HepG2 (cell line): ENCODE measurements around the gene SLC5A6. TPM values are rescaled to one million over a fixed set of nuclear protein-coding genes. Genes with fewer than 3 reads are reported as not detected.

Experiments
- CEBPG ChIP-seq: IDR thresholded peaks from 2 replicates; pipeline ENCODE4 v1.6.1; 2016
- CHCHD3 ChIP-seq: sonication (generic); formaldehyde crosslinking; IDR thresholded peaks from 2 replicates; pipeline ENCODE4 v1.8.0; 2022; ENCODE audit warnings: mild to moderate bottlenecking, missing genetic modification reagents, moderate library complexity
- ERF ChIP-seq: IDR thresholded peaks from 2 replicates; pipeline ENCODE4 v1.6.1; 2018; ENCODE audit warnings: missing biosample characterization, missing genetic modification reagents
- GZF1 ChIP-seq: sonication (generic); formaldehyde crosslinking; IDR thresholded peaks from 2 replicates; pipeline ENCODE4 v1.5.1; 2020; ENCODE audit warnings: mild to moderate bottlenecking, missing genetic modification reagents
- HMGA1 ChIP-seq: sonication (generic); formaldehyde crosslinking; conservative IDR thresholded peaks from 2 replicates; pipeline ENCODE4 v1.4.0; 2020; ENCODE audit warnings: missing genetic modification reagents
- MTA3 ChIP-seq: sonication (generic); formaldehyde crosslinking; IDR thresholded peaks from 2 replicates; pipeline ENCODE4 v1.4.0; 2020; ENCODE audit warnings: missing genetic modification reagents
- NKX3-1 ChIP-seq: sonication (generic); formaldehyde crosslinking; IDR thresholded peaks from 2 replicates; pipeline ENCODE4 v1.5.0; 2020; ENCODE audit warnings: missing genetic modification reagents
- NR2C2 ChIP-seq: sonication (generic); formaldehyde crosslinking; IDR thresholded peaks from 2 replicates; pipeline ENCODE4 v1.4.0; 2020; ENCODE audit warnings: missing genetic modification reagents, mild to moderate bottlenecking, moderate library complexity, borderline replicate concordance
- SMARCE1 ChIP-seq: fragments of 450-650 bp; IDR thresholded peaks from 2 replicates; pipeline ENCODE4 v1.6.1; 2017; ENCODE audit warnings: borderline replicate concordance
- SYNCRIP ChIP-seq: fragments of 200-400 bp; formaldehyde crosslinking; IDR thresholded peaks from 2 replicates; pipeline ENCODE4 v1.6.1; 2018; ENCODE audit warnings: mild to moderate bottlenecking, low read depth, low read length; ENCODE audit not compliant: insufficient read depth
- TBX2 ChIP-seq: sonication (generic); formaldehyde crosslinking; IDR thresholded peaks from 2 replicates; pipeline ENCODE4 v1.5.0; 2020; ENCODE audit warnings: missing genetic modification reagents, mild to moderate bottlenecking, borderline replicate concordance
- TEAD3 ChIP-seq: optimal IDR thresholded peaks from 2 replicates; pipeline ENCODE3; 2016; ENCODE audit warnings: borderline replicate concordance
- ZBTB3 ChIP-seq: sonication (generic); formaldehyde crosslinking; IDR thresholded peaks from 2 replicates; pipeline ENCODE4 v1.4.0; 2020; ENCODE audit warnings: low read depth, mild to moderate bottlenecking, moderate library complexity, missing genetic modification reagents, borderline replicate concordance
- ZBTB8A ChIP-seq: sonication (generic); formaldehyde crosslinking; IDR thresholded peaks from 2 replicates; pipeline ENCODE4 v1.4.0; 2020; ENCODE audit warnings: mild to moderate bottlenecking, low read depth, missing genetic modification reagents, borderline replicate concordance
- ZFX ChIP-seq: sonication (generic); formaldehyde crosslinking; IDR thresholded peaks from 2 replicates; pipeline ENCODE4 v1.4.0; 2020; ENCODE audit warnings: mild to moderate bottlenecking, low read depth, missing genetic modification reagents, moderate library complexity
- ZNF230 ChIP-seq: sonication (generic); formaldehyde crosslinking; IDR thresholded peaks from 2 replicates; pipeline ENCODE4 v1.4.0; 2020; ENCODE audit warnings: mild to moderate bottlenecking, missing genetic modification reagents
- ZNF382 ChIP-seq: sonication (generic); formaldehyde crosslinking; IDR thresholded peaks from 2 replicates; pipeline ENCODE4 v1.5.0; 2020; ENCODE audit warnings: missing genetic modification reagents, mild to moderate bottlenecking, borderline replicate concordance
- ZNF446 ChIP-seq: sonication (generic); formaldehyde crosslinking; IDR thresholded peaks from 2 replicates; pipeline ENCODE4 v1.5.0; 2020; ENCODE audit warnings: mild to moderate bottlenecking, missing genetic modification reagents
- ZNF652 ChIP-seq: IDR thresholded peaks from 2 replicates; pipeline ENCODE4 v1.6.1; 2016; ENCODE audit warnings: low read depth, borderline replicate concordance
- ZNF781 ChIP-seq: sonication (generic); formaldehyde crosslinking; IDR thresholded peaks from 2 replicates; pipeline ENCODE4 v1.5.1; 2020; ENCODE audit warnings: borderline replicate concordance, mild to moderate bottlenecking, missing genetic modification reagents; ENCODE audit errors: not compliant biosample characterization
- ZNF782 ChIP-seq: sonication (generic); formaldehyde crosslinking; IDR thresholded peaks from 2 replicates; pipeline ENCODE4 v1.4.0; 2020; ENCODE audit warnings: missing genetic modification reagents, mild to moderate bottlenecking, borderline replicate concordance
- polyA plus RNA-seq, 8 experiments: library from polyadenylated mRNA; depleted of rRNA in 3 of 8; stranded (reverse) in 7 of 8; unstranded in 1 of 8; fragments of >200 nt; fragmentation: Illumina TruSeq in 4 of 8; extraction: Trizol in 4 of 8; gene quantifications; 2 replicates each; pipeline versions ENCODE4 v1.2.1 to v1.2.3, GENCODE V29; 2011 to 2016; ENCODE audit warnings: low read depth in 4 of 8, missing spikeins in 1 of 8, mixed read lengths in 1 of 8; ENCODE audit not compliant: insufficient read depth in 1 of 8
- total RNA-seq, 5 experiments: library from RNA; depleted of rRNA; stranded (reverse); fragments of >200 nt; fragmentation: Illumina TruSeq; extraction: Trizol; gene quantifications; 2 replicates each; pipeline ENCODE4 v1.2.3, GENCODE V29; 2016; ENCODE audit warnings: low read depth in 1 of 5
- TF ChIP-seq, protein P1 (sequence below): sonication (generic); formaldehyde crosslinking; IDR thresholded peaks from 2 replicates; pipeline ENCODE4 v1.5.0; 2020; ENCODE audit warnings: mild to moderate bottlenecking, missing genetic modification reagents
- TF ChIP-seq, protein P2 (sequence below): sonication (generic); formaldehyde crosslinking; conservative IDR thresholded peaks from 2 replicates; pipeline ENCODE4 v1.8.0; 2022; ENCODE audit warnings: mild to moderate bottlenecking, moderate library complexity, missing genetic modification reagents
- TF ChIP-seq, protein P3 (sequence below): sonication (generic); formaldehyde crosslinking; IDR thresholded peaks from 2 replicates; pipeline ENCODE4 v1.4.0; 2020; ENCODE audit warnings: low read depth, mild to moderate bottlenecking, missing genetic modification reagents
- TF ChIP-seq, protein P4 (sequence below): sonication (generic); formaldehyde crosslinking; IDR thresholded peaks from 2 replicates; pipeline ENCODE4 v1.5.1; 2020; ENCODE audit warnings: mild to moderate bottlenecking, missing genetic modification reagents, borderline replicate concordance

The SLC5A6 gene
- total and polyA plus RNA-seq, 2 of the 13 experiments (the other 11 are each of a cell fraction or from before 2014, with no cell fraction given) = 135 to 417 TPM

DNA sequence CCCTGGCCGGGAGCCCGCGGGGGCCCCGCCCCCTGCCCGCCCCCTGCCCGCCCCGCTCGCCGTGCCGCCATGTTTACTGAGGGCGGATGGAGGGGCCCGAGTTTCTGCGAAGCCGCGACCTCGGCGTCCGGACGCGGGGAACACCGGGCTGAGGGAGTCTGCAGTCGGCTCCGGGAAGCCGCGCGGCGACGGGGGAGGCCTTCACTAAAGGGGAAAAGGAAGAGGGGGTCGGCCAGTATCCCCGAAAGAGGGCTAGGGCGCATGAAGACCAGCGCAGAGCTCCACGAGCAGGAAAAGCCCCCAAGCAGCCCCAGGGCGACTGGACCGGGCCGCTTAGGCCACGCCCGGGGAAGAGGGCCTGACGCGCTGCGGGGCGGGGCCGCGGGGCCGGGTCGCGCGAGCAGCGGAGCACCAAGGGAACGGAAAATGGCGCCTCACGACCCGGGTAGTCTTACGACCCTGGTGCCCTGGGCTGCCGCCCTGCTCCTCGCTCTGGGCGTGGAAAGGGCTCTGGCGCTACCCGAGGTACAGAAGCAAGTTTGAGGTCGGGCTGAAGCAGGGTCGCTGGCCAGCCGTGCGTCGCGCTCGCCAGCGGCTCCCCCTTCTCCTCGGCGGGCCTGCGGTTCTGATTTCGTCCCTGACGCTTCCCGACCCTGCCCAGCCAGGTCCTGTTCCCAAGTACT, at the start of gene SLC5A6, which contains the start of gene ATRAID (continued):
- TF ChIP-seq GZF1 (no peak; the same call in 1 of the 2 replicates), ZBTB8A (no peak), ZFX (CRISPR knock-in tag) (peak; percentile 98), SYNCRIP (no peak), TBX2 (CRISPR knock-in tag) (peak; percentile 90), NKX3-1 (peak; percentile 77), ZNF782 (CRISPR knock-in tag) (peak; percentile 44), ZNF446 (CRISPR knock-in tag) (peak; percentile 89; the same call in 1 of the 2 replicates), ZNF230 (CRISPR knock-in tag) (0 out of 2 replicates have a peak, but pooled peaks have one; percentile 25), TEAD3 (CRISPR knock-in tag) (no peak), MTA3 (CRISPR knock-in tag) (no peak), SMARCE1 (no peak), ZNF652 (CRISPR knock-in tag) (peak; percentile 21; the same call in 1 of the 2 replicates), HMGA1 (no peak), ZNF781 (CRISPR knock-in tag) (peak; percentile 94), ZBTB3 (CRISPR knock-in tag) (0 out of 2 replicates have a peak, but pooled peaks have one; percentile 47), NR2C2 (CRISPR knock-in tag) (peak; percentile 94), ERF (peak; percentile 60; the same call in 1 of the 2 replicates), CEBPG (no peak), CHCHD3 (0 out of 2 replicates have a peak, but pooled peaks have one; percentile 39), ZNF382 (CRISPR knock-in tag) (no peak)
- TF ChIP-seq, protein P1, sequence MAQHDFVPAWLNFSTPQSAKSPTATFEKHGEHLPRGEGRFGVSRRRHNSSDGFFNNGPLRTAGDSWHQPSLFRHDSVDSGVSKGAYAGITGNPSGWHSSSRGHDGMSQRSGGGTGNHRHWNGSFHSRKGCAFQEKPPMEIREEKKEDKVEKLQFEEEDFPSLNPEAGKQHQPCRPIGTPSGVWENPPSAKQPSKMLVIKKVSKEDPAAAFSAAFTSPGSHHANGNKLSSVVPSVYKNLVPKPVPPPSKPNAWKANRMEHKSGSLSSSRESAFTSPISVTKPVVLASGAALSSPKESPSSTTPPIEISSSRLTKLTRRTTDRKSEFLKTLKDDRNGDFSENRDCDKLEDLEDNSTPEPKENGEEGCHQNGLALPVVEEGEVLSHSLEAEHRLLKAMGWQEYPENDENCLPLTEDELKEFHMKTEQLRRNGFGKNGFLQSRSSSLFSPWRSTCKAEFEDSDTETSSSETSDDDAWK = no peak
- TF ChIP-seq, protein P2, sequence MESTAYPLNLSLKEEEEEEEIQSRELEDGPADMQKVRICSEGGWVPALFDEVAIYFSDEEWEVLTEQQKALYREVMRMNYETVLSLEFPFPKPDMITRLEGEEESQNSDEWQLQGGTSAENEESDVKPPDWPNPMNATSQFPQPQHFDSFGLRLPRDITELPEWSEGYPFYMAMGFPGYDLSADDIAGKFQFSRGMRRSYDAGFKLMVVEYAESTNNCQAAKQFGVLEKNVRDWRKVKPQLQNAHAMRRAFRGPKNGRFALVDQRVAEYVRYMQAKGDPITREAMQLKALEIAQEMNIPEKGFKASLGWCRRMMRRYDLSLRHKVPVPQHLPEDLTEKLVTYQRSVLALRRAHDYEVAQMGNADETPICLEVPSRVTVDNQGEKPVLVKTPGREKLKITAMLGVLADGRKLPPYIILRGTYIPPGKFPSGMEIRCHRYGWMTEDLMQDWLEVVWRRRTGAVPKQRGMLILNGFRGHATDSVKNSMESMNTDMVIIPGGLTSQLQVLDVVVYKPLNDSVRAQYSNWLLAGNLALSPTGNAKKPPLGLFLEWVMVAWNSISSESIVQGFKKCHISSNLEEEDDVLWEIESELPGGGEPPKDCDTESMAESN (CRISPR knock-in tag) = peak; percentile 70
- TF ChIP-seq, protein P3, sequence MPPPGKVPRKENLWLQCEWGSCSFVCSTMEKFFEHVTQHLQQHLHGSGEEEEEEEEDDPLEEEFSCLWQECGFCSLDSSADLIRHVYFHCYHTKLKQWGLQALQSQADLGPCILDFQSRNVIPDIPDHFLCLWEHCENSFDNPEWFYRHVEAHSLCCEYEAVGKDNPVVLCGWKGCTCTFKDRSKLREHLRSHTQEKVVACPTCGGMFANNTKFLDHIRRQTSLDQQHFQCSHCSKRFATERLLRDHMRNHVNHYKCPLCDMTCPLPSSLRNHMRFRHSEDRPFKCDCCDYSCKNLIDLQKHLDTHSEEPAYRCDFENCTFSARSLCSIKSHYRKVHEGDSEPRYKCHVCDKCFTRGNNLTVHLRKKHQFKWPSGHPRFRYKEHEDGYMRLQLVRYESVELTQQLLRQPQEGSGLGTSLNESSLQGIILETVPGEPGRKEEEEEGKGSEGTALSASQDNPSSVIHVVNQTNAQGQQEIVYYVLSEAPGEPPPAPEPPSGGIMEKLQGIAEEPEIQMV = peak; percentile 9
- TF ChIP-seq, protein P4, sequence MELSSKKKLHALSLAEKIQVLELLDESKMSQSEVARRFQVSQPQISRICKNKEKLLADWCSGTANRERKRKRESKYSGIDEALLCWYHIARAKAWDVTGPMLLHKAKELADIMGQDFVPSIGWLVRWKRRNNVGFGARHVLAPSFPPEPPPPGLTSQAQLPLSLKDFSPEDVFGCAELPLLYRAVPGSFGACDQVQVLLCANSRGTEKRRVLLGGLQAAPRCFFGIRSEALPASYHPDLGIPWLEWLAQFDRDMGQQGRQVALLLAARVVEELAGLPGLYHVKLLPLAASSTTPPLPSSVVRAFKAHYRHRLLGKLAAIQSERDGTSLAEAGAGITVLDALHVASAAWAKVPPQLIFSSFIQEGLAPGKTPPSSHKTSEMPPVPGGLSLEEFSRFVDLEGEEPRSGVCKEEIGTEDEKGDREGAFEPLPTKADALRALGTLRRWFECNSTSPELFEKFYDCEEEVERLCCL (CRISPR knock-in tag) = no peak
